Karpas-422 (cell line): ENCODE results near the gene TSC2. TPM values are rescaled to one million over a fixed set of nuclear protein-coding genes. Genes with fewer than 3 reads are reported as not detected.

Source experiments
- DNase-seq: peaks from one replicate; pipeline ENCODE4 v3.0.0-alpha.2; 2015
- H2AFZ ChIP-seq: fragments of 200-600 bp; sonication (generic); 2 replicates; pipeline ENCODE4 v1.6.1; 2014; ENCODE audit warnings: antibody characterized with exemption, low read length, mixed read lengths
- H3K27ac ChIP-seq: fragments of 200-600 bp; sonication (generic); 2 replicates; pipeline ENCODE4 v1.5.1; 2014; ENCODE audit warnings: mild to moderate bottlenecking, low read length, moderate library complexity
- H3K27me3 ChIP-seq: fragments of 200-600 bp; sonication (generic); 2 replicates; pipeline ENCODE4 v1.6.1; 2014; ENCODE audit warnings: low read length, mixed read lengths
- H3K36me3 ChIP-seq: fragments of 200-600 bp; sonication (generic); 2 replicates; pipeline ENCODE4 v1.6.1; 2014; ENCODE audit warnings: low read length, mixed read lengths; ENCODE audit not compliant: insufficient read depth
- H3K4me1 ChIP-seq: fragments of 200-600 bp; sonication (generic); 2 replicates; pipeline ENCODE4 v1.6.1; 2014; ENCODE audit warnings: mild to moderate bottlenecking, low read length, mixed read lengths
- H3K4me2 ChIP-seq: fragments of 200-600 bp; sonication (generic); 2 replicates; pipeline ENCODE4 v1.6.1; 2014; ENCODE audit warnings: low read length, low read depth, mild to moderate bottlenecking; ENCODE audit not compliant: poor library complexity, severe bottlenecking
- H3K4me3 ChIP-seq: fragments of 200-600 bp; sonication (generic); 2 replicates; pipeline ENCODE4 v1.5.1; 2014; ENCODE audit warnings: mild to moderate bottlenecking, antibody characterized with exemption, low read length, mixed read lengths
- H3K79me2 ChIP-seq: fragments of 200-600 bp; sonication (generic); 2 replicates; pipeline ENCODE4 v1.6.1; 2014; ENCODE audit warnings: mild to moderate bottlenecking, low read length, mixed read lengths
- H3K9ac ChIP-seq: fragments of 200-600 bp; sonication (generic); 2 replicates; pipeline ENCODE4 v1.6.0; 2014; ENCODE audit warnings: low read length
- H3K9me2 ChIP-seq: fragments of 200-600 bp; sonication (generic), shearing (Covaris generic); replicated peaks from 2 replicates; pipeline ENCODE4 v1.6.0; 2014; ENCODE audit warnings: mild to moderate bottlenecking, low read length, moderate library complexity; ENCODE audit not compliant: insufficient read depth
- H3K9me3 ChIP-seq: fragments of 300-700, 200-600 bp; sonication (generic); 2 replicates; pipeline ENCODE4 v1.6.1; 2014; ENCODE audit warnings: low read length, mixed read lengths
- H4K20me1 ChIP-seq: fragments of 200-600 bp; sonication (generic); 2 replicates; pipeline ENCODE4 v1.6.1; 2014; ENCODE audit warnings: mild to moderate bottlenecking, antibody characterized with exemption, low read length, low read depth; ENCODE audit not compliant: insufficient read depth
- total RNA-seq: library from RNA; depleted of rRNA; stranded (reverse); fragments of >200 nt; shearing (Covaris generic); gene quantifications from 2 replicates; pipeline ENCODE4 v1.2.3, GENCODE V29; 2014; ENCODE audit warnings: low replicate concordance

The TSC2 gene
- total RNA-seq, 1 experiment from 2014 or later = 33.3 TPM

GRCh38 chr16:2037647-2038381 is 10.0 kb upstream of the TSC2 start:
- Histone ChIP-seq H3K4me3 (no peak overlapping the region), H3K27ac (no peak overlapping the region), H3K79me2 (no peaks in the 10 kb centered on the region), H3K9me2 (no peaks in the 10 kb centered on the region), H3K9ac (no peak overlapping the region), H3K9me3 (no peaks in the 10 kb centered on the region), H4K20me1 (no peaks in the 10 kb centered on the region), H3K27me3 (no peaks in the 10 kb centered on the region), H3K36me3 (no peaks in the 10 kb centered on the region), H3K4me2 (no peak overlapping the region), H2AFZ (no peak overlapping the region), H3K4me1 (no peaks in the 10 kb centered on the region)
- DNase-seq = no peak

DNA sequence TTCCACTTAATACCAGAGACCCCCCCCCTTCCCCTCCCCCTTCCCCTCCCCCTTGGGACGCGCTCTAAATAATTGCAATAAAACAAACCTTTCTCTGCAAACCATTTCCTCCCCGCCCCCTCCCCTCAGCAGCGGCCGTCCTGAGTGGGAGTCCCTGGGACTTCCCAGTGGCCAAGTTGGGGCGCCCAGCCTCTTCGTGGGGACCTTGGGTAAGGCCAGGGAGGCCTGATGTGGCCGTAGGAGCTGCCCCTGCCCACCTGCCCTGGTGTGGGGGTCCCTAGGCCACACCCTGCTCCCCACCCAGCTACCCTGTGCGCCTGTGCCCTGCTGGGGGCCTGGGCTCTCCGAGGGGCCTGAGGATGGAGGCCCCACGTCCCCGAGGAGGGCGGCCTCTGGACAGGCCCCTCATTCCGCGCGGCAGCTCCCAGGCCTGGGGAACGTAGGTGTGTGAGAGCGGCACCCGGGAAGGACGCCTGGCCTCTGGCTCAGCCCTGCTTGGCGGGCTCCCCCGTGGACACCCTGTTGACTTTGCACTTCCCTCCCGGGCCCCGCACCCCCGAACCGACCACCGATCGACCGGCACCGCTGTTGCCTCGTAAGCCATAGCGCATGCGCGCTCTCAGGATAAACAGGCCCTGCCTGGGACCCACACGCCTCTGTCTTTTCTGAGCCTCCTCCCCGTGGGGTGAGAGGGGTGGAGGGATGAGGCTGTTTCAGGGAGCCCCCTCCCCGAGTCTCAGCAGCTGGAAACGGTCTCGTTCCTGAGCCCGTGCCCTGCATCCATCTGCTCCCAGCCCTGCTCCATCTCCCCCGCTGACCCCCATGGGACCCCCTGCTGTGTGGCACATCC is 9.2 kb upstream of the TSC2 start:
- Histone ChIP-seq H3K4me3 (no peak overlapping the region), H3K4me2 (no peak overlapping the region), H3K9me3 (no peaks in the 10 kb centered on the region), H3K79me2 (no peaks in the 10 kb centered on the region), H3K9ac (no peak overlapping the region), H3K4me1 (no peaks in the 10 kb centered on the region), H3K9me2 (no peaks in the 10 kb centered on the region), H3K36me3 (no peaks in the 10 kb centered on the region), H2AFZ (no peak overlapping the region), H3K27me3 (no peaks in the 10 kb centered on the region), H3K27ac (no peak overlapping the region), H4K20me1 (no peaks in the 10 kb centered on the region)
- no peak for DNase-seq

DNA sequence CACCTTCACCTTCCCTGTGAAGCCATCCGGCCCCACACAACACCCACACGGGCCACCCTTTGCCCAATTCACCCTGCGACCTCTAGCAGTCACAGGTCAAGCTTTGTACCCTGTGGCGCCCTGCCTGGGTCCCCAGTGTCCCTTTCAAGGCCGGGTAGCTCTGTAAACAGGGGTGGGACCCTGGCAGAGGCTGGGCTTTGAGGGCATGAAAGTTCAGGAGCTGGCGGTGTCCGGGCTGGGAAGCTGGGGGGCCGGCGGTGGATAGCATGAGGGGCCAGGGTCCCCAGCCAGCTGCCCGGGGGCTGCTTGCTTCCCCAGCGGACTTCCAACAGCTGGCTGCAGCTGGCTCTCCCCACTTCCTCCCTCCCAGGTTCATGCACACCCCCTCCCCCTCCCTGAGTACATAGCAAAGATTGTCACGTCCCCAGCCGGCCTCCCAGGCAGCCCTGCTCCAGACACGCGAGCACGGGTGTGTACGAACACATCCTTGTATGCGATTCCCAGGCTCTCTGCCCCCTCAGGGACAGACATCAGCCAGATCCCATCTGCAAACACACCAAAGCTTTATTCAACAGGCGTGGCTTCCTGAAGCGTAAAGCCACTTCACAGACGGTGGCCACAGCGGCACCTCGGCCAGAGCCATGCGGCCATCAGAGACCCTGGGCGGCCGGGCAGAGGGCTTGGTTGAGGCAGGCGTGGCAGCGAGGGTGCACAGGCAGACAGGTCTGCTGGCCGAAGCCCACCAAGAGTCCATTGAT is 8.3 kb upstream of the TSC2 start:
- no peak overlapping the region for H3K4me2 ChIP-seq
- H3K9me2 ChIP-seq = no peaks in the 10 kb centered on the region
- no peak overlapping the region for H3K4me3 ChIP-seq
- H3K27me3 ChIP-seq = no peaks in the 10 kb centered on the region
- H4K20me1 ChIP-seq = no peaks in the 10 kb centered on the region
- H3K79me2 ChIP-seq = no peaks in the 10 kb centered on the region
- no peak overlapping the region for H3K27ac ChIP-seq
- H3K9me3 ChIP-seq = no peaks in the 10 kb centered on the region
- no peak overlapping the region for H2AFZ ChIP-seq
- H3K36me3 ChIP-seq = no peaks in the 10 kb centered on the region
- no peak for DNase-seq
- no peaks in the 10 kb centered on the region for H3K4me1 ChIP-seq
- H3K9ac ChIP-seq = no peak overlapping the region

- H2AFZ ChIP-seq = no peak overlapping the region
- no peak overlapping the region for H3K9ac ChIP-seq
- no peak overlapping the region for H3K4me2 ChIP-seq
- H3K36me3 ChIP-seq = no peaks in the 10 kb centered on the region
- DNase-seq = no peak
- no peak overlapping the region for H3K27ac ChIP-seq
- H3K4me3 ChIP-seq = no peak overlapping the region
- no peaks in the 10 kb centered on the region for H3K79me2 ChIP-seq
- H4K20me1 ChIP-seq = no peaks in the 10 kb centered on the region
- H3K27me3 ChIP-seq = no peaks in the 10 kb centered on the region
- no peaks in the 10 kb centered on the region for H3K4me1 ChIP-seq
- H3K9me2 ChIP-seq = no peaks in the 10 kb centered on the region
- H3K9me3 ChIP-seq = no peaks in the 10 kb centered on the region
Measured at GRCh38 chr16:2040041-2040786, 7.6 kb upstream of the TSC2 start.

GRCh38 chr16:2040787-2041522 is 6.8 kb upstream of the TSC2 start:
- Histone ChIP-seq H3K27ac (no peak overlapping the region), H3K4me3 (no peak overlapping the region), H4K20me1 (no peaks in the 10 kb centered on the region), H3K36me3 (no peaks in the 10 kb centered on the region), H3K9ac (no peak overlapping the region), H3K9me3 (no peaks in the 10 kb centered on the region), H3K4me1 (no peaks in the 10 kb centered on the region; the same call in 1 of the 2 replicates), H3K4me2 (no peak overlapping the region), H3K9me2 (no peaks in the 10 kb centered on the region), H2AFZ (no peak overlapping the region), H3K27me3 (no peaks in the 10 kb centered on the region), H3K79me2 (peaks cover 3% of the 10 kb centered on the region; the same call in 1 of the 2 replicates)
- no peak for DNase-seq

DNA sequence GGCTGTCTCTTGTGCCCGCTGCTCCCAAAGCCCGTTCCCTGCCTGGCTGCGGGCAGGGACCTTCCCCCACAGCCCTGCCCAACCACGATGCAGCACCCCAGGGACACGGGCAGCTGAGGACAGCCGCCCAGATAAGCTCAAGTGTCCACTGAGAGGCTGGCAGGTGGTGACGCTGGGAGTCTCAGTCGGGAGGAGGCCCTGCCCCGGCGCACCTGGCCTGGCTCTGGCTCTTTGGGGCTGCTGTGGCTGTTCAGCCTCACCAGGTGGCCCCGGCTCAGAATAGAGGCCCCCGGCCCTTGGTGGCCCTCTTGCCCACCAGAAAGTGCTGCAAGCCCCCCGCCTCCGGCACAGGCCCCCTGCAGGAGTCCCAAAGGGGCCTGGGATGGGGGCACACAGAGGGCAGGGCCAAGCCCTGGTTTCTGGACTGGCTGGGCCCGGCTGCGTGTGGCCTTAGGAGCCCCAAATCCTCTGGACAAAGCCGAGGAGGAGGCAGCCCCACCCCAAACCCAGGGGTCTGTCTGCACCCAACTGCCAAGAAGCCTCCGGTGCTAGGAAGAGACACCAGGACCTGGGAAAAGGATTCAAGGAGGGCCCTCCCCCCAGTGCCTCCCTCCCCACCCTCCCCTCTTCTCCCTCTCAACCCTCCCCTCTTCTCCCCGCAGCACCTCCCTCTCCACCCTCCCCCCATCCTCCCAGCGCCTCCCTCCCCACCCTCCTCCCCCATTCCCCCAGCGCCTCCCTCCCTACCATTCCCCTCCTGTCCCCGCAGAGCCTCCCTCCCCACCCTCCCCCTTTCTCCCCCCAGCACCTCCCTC is 5.4 kb upstream of the TSC2 start:
- Histone ChIP-seq H3K9me2 (no peaks in the 10 kb centered on the region), H3K4me3 (no peak overlapping the region), H3K9me3 (no peaks in the 10 kb centered on the region), H3K4me2 (no peak overlapping the region), H3K79me2 (peaks cover 15% of the 10 kb centered on the region), H3K9ac (no peak overlapping the region), H3K27ac (no peak overlapping the region), H3K36me3 (no peaks in the 10 kb centered on the region), H4K20me1 (no peaks in the 10 kb centered on the region), H2AFZ (no peak overlapping the region), H3K27me3 (no peaks in the 10 kb centered on the region), H3K4me1 (peaks cover 12% of the 10 kb centered on the region)
- DNase-seq = no peak
